G401 (cell line): ENCODE results near the gene HOXA3. TPM values are rescaled to one million over a fixed set of nuclear protein-coding genes. Genes with fewer than 3 reads are reported as not detected.

Experiments
- DNase-seq: peaks from one replicate; pipeline ENCODE4 v3.0.0-alpha.2; 2015; ENCODE audit warnings: low spot score
- in situ Hi-C: cut with HindIII; loops from 2 replicates; pipeline ENCODE4 v1.10.0; 2016; ENCODE audit warnings: low sequenced_read_pairs, mixed read lengths
- total RNA-seq: library from RNA; depleted of rRNA; stranded (reverse); fragments of >200 nt; shearing (Covaris generic); gene quantifications from 2 replicates; pipeline ENCODE4 v1.2.3, GENCODE V29; 2014

The HOXA3 gene
- total RNA-seq, 1 experiment from 2014 or later = 2.2 TPM

DNA sequence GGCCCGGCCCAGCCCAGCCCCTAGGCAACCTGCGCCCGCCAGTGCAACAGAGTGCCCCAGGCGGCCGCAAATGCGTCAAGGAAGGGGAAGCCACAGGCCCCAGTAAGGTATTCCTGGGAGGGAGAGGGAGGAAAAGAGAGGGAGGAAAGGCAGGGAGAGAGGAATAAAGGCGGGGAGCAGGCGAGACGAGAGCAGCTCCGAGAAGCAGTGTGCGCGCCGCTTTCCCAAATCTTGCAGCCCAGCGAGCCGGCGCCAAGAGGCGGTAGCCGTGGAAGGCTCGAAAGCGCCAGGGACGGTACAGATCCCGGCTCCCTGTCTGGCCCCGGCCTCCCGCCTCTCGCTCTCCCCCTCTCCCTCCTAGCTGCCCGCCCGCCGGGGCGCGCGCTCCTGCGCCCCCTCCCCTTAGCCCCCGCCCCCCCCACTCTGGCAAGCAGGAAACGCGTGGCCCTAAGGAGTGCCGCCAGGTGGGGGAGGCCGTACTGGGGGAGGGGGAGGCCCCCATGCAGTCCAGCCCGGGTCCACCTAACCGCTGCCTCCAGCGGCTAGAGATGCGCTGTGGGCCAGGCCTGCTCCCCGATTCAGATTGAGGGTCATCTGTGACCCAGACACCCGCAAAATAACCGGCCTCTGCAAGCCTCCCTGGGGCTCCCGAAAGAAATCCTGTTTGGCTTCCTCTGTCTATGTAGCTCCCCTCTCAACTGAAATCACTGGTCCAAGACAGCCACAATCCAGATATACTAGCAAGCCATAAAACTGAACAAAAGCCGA, 17.5 kb upstream of the HOXA3 start:
- in situ Hi-C loops = no loop called here
- no peak for DNase-seq

DNA sequence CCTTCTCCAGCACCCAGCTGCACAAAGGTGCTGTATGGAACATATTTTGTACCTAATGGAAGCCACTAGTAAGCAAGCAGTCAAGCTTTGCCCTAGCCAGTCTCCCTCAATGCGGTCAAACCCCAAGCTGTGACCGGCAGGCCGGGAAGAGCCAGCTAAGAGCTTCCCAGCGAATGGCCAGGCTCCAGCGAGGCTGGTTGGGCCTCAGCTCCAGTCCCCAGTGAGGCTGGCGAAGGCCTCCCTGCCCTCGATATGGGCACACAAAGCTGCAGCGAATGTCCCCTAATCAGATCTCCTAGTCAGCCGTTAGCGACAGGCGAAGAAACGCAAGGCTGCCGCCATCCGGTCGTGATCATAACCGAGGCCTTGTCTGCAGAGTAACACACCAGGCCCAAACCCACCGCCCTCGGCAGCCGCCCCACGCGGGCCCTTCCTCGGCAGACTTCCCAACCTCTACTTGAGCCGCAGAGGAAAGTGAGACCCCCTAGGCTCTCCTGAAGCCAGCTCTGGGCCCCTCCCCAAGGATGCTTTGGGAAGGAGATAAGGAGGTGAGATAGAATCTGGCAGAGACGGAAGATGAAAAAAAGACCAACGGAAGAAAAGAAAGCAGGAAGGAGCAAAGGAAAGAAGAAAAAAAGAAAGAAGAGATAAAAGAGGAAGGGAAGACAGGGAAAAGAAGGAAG, 16.0 kb upstream of the HOXA3 start:
- in situ Hi-C loops = no loop called here

DNA sequence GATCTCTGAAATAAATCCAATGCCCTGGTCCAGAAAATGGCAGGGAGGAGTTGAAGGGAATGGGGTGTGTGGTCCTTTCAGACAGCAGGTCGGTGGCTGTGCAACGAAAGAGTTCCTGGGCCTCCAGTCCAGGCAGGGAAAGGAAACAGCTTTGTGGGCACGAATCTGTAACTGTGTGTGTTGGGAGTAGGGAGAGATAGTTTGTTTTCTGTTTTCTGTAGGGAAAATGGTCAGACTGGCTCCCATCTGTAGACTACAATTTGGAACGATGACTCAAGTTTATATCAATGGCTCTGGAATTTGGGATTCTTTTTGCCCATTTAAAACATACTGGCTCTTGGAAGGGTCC, 15.5 kb upstream of the HOXA3 start:
- in situ Hi-C loops = no loop called here
- no peak for DNase-seq

More for the DNA sequence above, 16.0 kb upstream of the HOXA3 start:
- no peak for DNase-seq

DNA sequence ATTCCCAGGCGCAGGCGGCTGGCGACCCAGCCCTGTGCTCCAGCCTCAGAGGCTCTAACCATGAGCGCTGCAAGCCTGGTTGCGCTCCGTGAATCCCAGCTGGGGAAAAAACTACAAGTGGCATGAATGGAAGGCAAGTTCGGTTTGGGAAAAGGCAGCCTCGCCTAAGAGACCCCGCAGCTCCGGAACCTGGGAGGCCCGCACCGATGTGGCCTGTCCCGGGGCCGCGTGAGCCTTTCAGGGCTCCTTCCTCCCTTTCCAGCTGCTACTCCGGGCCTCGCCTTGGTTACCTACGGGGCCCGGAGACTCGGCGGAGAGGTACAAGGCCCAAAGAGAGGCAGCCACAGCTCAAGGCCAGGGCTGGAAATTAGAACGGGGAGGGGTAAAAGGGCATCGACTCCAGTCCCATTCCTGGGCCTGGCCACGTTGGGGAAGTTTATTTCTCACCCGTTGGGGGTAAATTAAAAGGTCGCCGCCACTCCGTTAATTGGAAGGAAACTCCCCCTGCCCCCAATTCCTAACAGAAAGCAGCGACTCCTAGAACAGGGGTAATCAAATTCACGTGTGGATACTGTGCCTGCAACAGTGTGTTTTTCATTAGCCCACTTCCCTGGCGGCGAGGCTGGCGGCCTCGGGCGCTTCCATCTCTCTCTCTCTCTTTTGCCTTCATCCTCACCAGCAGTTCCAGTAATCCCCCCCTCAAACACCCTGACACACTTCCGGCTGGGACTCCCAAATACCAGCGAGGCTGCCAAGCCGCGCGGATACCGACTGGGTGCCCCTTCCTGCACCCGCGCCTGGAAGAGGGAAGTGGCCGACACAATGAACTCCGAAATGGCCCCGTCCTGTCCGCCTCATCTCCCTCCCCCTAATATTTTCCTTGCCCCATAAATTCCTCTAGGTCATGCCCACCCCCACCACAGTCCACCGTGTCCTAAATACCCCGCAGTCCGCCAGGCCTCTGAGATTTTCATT, 14.4 kb upstream of the HOXA3 start:
- in situ Hi-C loops = no loop called here
- DNase-seq = no peak

DNA sequence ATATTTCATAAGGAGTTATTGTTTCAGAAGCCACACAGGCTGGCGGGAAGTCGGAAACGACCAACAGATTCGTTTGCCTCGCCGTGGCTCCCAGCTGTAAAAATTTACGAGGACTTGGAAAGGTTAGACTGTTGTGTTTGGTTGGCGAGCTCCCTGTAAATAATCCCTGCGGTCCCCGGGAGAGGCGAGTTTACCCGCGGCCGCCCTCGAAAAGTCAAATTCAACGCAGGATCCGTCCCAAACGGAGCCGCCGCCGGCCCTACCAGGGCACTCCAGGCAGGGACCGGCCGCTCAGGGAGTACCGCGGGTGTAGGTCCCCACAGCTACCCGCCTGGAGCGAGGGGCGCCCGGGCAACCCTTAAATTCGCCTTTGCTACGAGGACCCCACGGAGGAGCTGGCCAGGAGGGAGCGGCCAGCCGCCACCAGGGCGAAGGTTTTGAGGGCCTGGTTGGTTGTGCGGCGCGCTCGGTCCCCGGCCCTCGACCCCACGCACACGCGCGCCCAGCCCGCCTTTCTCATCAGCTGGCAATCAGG, 13.7 kb upstream of the HOXA3 start:
- DNase-seq = no peak
- in situ Hi-C loops = no loop called here

DNA sequence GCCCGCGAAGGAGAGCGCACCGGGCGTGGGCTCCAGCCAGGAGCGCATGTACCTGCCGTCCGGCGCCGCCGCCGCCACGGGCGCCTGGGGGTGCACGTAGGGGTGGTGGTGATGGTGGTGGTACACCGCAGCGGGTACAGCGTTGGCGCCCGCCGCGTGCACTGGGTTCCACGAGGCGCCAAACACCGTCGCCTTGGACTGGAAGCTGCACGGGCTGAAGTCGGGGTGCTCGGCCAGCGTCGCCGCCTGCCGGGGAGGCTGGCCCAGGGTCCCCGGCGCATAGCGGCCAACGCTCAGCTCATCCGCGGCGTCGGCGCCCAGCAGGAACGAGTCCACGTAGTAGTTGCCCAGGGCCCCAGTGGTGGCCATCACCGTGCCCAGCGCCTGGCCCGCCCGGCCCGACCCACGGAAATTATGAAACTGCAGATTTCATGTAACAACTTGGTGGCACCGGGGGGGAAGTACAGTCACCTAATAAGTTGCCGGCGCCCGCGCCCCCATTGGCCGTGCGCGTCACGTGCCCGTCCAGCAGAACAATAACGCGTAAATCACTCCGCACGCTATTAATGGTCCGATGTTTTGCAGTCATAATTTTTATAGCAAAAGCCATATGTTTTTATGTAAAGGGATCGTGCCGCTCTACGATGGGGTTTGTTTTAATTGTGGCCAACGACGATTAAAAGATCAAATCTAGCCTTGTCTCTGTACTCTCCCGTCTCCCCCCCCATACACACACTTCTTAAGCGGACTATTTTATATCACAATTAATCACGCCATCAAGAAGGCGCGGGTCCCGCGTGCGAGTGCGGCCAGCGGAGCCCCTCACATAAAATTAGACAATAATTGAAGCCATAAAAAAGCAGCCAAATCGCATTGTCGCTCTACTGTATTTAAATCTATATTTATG, 13.0 kb upstream of the HOXA3 start, which contains the start of gene HOXA9:
Gene HOXA9, minus strand, starts transcription at position 449 of the 907 bp plus-strand sequence. Its CDS starts 80 bp downstream, at position 369.
- no peak for DNase-seq
- in situ Hi-C loops = no loop called here

DNA sequence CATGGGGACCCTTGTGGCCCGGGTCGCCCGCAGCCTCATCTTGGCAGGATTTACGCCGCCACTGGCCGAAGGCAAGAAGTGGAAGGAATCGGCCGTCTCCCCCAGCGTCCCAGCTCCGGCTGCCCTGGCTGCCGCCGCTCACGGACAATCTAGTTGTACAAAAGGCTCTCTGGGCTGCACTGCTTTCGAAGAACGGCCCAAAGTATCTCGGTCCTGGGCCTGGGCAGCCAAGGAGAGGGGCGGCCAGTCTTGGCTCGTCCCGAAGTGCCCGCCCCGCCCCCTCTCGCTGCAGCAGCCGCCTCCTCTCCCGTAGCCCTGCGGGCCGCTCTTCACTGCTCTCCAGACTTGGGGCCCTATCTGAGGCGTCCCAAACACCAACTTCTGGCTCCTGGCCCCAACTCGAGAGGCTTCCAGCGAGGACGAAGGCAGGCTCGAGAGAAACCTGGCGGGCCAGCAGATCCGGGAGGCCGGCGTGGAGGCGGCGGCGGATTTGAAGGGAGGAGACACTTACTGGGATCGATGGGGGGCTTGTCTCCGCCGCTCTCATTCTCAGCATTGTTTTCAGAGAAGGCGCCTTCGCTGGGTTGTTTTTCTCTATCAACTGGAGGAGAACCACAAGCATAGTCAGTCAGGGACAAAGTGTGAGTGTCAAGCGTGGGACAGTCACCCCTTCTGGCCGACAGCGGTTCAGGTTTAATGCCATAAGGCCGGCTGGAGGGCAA, 12.1 kb upstream of the HOXA3 start:
- no peak for DNase-seq
- in situ Hi-C loops = loop anchor here (5.0 kb wide), 1 partner anchor 37 kb away; no protein-coding TSS in a partner anchor

DNA sequence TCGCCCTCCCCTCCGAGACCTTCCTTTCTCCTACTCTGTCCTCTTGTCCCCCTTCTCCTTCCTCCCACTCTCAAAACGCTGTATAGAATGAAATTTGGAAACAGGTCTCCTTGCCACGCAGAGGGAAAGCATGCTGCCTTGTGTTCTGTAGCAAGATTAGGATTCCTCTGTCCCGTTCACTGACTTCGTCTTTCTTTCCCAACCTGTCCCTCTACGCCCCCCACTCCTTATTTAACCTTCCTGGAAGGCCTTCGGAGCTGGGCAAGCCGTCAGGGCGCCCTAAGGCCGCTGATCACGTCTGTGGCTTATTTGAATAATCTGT, 11.6 kb upstream of the HOXA3 start:
- in situ Hi-C loops = loop anchor here (5.0 kb wide), 1 partner anchor 37 kb away; no protein-coding TSS in a partner anchor
- DNase-seq = no peak

DNA sequence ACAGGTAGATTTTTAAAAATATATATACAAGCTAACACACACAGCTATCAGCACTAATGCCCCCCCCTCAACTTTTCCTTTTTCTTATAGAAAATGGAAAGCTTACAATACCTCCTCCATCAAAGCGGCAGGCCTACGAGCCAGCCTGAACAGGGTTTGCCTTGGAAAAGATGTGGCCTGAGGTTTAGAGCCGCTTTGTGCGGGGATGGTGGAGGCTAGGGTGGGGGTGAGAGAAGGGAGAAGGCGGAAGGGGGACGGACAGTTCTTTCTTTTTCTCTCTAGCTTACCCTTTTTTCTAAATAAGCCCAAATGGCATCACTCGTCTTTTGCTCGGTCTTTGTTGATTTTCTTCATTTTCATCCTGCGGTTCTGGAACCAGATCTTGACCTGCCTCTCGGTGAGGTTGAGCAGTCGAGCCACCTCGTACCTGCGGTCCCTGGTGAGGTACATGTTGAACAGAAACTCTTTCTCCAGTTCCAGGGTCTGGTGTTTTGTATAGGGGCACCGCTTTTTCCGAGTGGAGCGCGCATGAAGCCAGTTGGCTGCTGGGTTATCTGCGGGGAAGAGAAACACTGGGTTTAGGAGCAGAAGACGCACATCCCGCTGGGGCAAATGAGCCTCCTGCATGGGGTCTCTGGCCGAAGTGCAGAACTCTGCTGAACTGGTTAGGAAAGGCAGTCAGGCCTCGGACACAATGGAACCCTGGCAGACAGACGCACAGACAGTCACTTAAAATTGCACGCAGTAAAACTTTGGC, 11.1 kb upstream of the HOXA3 start:
- DNase-seq = no peak
- in situ Hi-C loops = loop anchor here (5.0 kb wide), 1 partner anchor 36 kb away; no protein-coding TSS in a partner anchor

- in situ Hi-C loops = loop anchor here (5.0 kb wide), 1 partner anchor 35 kb away; no protein-coding TSS in a partner anchor
- no peak for DNase-seq
Measured at GRCh38 chr7:27162561-27163287, 10.3 kb upstream of the HOXA3 start.

- no peak for DNase-seq
- in situ Hi-C loops = loop anchor here (5.0 kb wide), 1 partner anchor 35 kb away; no protein-coding TSS in a partner anchor
Measured at GRCh38 chr7:27161721-27162560, 9.6 kb upstream of the HOXA3 start.

DNA sequence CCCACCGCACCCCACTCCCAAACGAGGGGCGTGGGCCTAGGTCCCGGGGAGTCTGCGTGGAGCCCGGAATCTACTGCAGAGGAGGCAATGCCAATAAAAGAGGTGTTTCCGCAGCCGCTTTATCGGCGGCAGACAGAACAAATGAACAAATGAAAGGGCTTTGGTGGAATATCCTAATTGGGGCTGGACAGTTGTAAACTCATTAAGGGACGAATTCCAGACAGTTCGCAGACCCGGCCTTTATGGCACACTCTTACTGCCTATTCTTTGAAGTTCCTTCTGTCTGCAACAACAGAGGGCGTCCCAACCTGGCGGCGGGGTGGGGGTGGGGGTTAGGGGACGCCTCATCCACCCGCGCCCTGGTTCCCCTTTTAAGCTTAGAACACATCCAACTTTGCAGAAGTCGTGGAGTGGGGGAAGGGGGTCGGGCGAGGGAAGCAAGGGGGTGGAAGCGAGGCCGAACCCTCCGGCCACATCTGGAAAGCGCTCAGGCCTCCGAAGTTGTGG, 8.9 kb upstream of the HOXA3 start:
- peak; percentile 43 for DNase-seq
- in situ Hi-C loops = loop anchor here (5.0 kb wide), 1 partner anchor 34 kb away; no protein-coding TSS in a partner anchor

GRCh38 chr7:27160546-27161213, 8.3 kb upstream of the HOXA3 start:
- in situ Hi-C loops = loop anchor here (5.0 kb wide), 1 partner anchor 33 kb away; no protein-coding TSS in a partner anchor
- peak; percentile 79 for DNase-seq

DNA sequence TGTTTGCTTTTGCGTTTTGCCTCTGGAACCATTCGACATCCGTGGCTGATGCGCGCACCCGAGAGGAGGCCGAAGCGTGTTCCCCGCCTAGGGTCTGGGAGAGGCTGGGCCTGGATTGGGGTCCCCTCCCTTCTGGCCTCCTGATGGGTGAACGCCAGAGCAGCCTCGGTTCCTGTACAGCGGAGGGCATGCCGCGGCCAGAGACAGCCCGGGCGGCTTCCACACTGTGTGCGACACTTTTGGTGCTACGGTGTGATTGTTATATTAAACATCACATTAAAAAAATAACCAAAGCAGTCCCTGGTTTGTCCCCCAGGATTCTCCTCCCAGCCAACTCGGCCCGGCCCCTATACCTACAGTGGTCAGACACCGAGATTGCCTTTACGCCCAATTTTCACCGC, 7.8 kb upstream of the HOXA3 start:
- in situ Hi-C loops = loop anchor here (5.0 kb wide), 1 partner anchor 33 kb away; no protein-coding TSS in a partner anchor

More for the DNA sequence above, 7.8 kb upstream of the HOXA3 start:
- no peak for DNase-seq
